Loucy (cell line): ENCODE results near the gene MOCS3.

Experiments used
- H2AFZ ChIP-seq: fragments of 200-600 bp; sonication (generic); 2 replicates; pipeline ENCODE4 v1.6.0; 2016; ENCODE audit warnings: antibody characterized with exemption, mild to moderate bottlenecking, low read length, moderate library complexity
- H3F3A ChIP-seq: fragments of 200-600 bp; 2 replicates; pipeline ENCODE4 v1.6.0; 2016; ENCODE audit warnings: antibody characterized with exemption, low read depth, mild to moderate bottlenecking
- H3K27me3 ChIP-seq: fragments of 200-600 bp; sonication (generic); 2 replicates; pipeline ENCODE4 v1.6.1; 2014; ENCODE audit warnings: low read length, mild to moderate bottlenecking; ENCODE audit not compliant: insufficient read depth, poor library complexity, severe bottlenecking
- H3K36me3 ChIP-seq: fragments of 200-600 bp; sonication (generic); 2 replicates; pipeline ENCODE4 v1.6.1; 2016; ENCODE audit warnings: low read length; ENCODE audit not compliant: insufficient read depth
- H3K4me1 ChIP-seq: fragments of 200-600 bp; sonication (generic); 2 replicates; pipeline ENCODE4 v1.5.1; 2014; ENCODE audit warnings: low read length, mild to moderate bottlenecking; ENCODE audit not compliant: insufficient read depth, poor library complexity, severe bottlenecking
- H3K4me2 ChIP-seq: fragments of 200-600 bp; sonication (generic); 2 replicates; pipeline ENCODE4 v1.6.0; 2014; ENCODE audit warnings: antibody characterized with exemption, low read length, low read depth, mild to moderate bottlenecking; ENCODE audit not compliant: poor library complexity, severe bottlenecking
- H3K4me3 ChIP-seq: fragments of 200-600 bp; sonication (generic); 2 replicates; pipeline ENCODE4 v1.5.1; 2014; ENCODE audit warnings: low read length, mild to moderate bottlenecking, mixed read lengths; ENCODE audit not compliant: poor library complexity, severe bottlenecking
- H3K79me2 ChIP-seq: fragments of 200-600 bp; sonication (generic); 2 replicates; pipeline ENCODE4 v1.6.1; 2014; ENCODE audit warnings: low read length; ENCODE audit not compliant: insufficient read depth
- H3K9ac ChIP-seq: fragments of 200-600 bp; sonication (generic); 2 replicates; pipeline ENCODE4 v1.6.0; 2014; ENCODE audit warnings: mild to moderate bottlenecking, low read depth, low read length, moderate library complexity; ENCODE audit not compliant: poor library complexity, severe bottlenecking
- H3K9me2 ChIP-seq: fragments of 200-600 bp; sonication (generic); replicated peaks from 2 replicates; pipeline ENCODE4 v1.6.1; 2016; ENCODE audit warnings: low read depth, low read length, mixed read lengths
- H3K9me3 ChIP-seq: fragments of 200-600 bp; sonication (generic); 2 replicates; pipeline ENCODE4 v1.6.1; 2014; ENCODE audit warnings: mild to moderate bottlenecking, antibody characterized with exemption, low read length, low read depth; ENCODE audit not compliant: insufficient read depth
- H4K20me1 ChIP-seq: fragments of 200-600 bp; sonication (generic); 2 replicates; pipeline ENCODE4 v1.6.0; 2014; ENCODE audit warnings: antibody characterized with exemption, low read length, mild to moderate bottlenecking; ENCODE audit not compliant: insufficient read depth, poor library complexity, severe bottlenecking
- EZH2phosphoT487 ChIP-seq: fragments of 200-600 bp; IDR thresholded peaks from 2 replicates; pipeline ENCODE4 v1.6.1; 2018; ENCODE audit warnings: antibody characterized with exemption, mild to moderate bottlenecking, moderate library complexity, borderline replicate concordance
- TF ChIP-seq, protein P1 (sequence below): fragments of 200-600 bp; sonication (generic); conservative IDR thresholded peaks from 2 replicates; pipeline ENCODE4 v1.5.1; 2014; ENCODE audit warnings: mild to moderate bottlenecking, antibody characterized with exemption, low read length

The MOCS3 gene

DNA sequence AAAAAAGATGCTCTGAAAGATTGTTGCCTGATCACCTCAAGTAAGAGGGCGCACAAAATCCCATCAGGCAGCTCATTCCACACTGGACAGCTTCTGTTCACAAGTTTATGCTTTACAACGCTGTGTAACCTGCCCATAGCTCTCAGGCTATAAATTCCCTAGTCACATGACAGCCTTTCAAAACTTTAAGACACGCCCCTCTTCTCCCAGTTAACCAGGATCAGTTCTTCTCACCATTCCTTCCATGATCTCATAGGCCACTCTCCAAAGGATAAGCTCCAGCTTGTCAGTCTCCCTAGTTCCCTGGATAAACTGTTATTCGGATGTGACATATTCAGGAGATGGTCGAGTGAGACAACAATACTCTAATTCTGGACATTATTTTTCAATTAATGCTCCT is 42.4 kb upstream of the MOCS3 start:
- H3K9me2 ChIP-seq = no peaks in the 10 kb centered on the region
- H3K36me3 ChIP-seq = peaks cover 41% of the 10 kb centered on the region
- peaks cover 38% of the 10 kb centered on the region for H3K4me1 ChIP-seq
- peaks cover 100% of the 10 kb centered on the region for H3K79me2 ChIP-seq
- no peak overlapping the region for H3K9ac ChIP-seq
- 0 out of 2 replicates have a peak, but pooled peaks cover 4% of the 10 kb centered on the region for H3F3A ChIP-seq
- H2AFZ ChIP-seq = no peak overlapping the region
- TF ChIP-seq, protein P1, sequence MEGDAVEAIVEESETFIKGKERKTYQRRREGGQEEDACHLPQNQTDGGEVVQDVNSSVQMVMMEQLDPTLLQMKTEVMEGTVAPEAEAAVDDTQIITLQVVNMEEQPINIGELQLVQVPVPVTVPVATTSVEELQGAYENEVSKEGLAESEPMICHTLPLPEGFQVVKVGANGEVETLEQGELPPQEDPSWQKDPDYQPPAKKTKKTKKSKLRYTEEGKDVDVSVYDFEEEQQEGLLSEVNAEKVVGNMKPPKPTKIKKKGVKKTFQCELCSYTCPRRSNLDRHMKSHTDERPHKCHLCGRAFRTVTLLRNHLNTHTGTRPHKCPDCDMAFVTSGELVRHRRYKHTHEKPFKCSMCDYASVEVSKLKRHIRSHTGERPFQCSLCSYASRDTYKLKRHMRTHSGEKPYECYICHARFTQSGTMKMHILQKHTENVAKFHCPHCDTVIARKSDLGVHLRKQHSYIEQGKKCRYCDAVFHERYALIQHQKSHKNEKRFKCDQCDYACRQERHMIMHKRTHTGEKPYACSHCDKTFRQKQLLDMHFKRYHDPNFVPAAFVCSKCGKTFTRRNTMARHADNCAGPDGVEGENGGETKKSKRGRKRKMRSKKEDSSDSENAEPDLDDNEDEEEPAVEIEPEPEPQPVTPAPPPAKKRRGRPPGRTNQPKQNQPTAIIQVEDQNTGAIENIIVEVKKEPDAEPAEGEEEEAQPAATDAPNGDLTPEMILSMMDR = no peak
- TF ChIP-seq EZH2phosphoT487 = no peak
- H3K9me3 ChIP-seq = no peaks in the 10 kb centered on the region
- no peaks in the 10 kb centered on the region for H3K27me3 ChIP-seq
- H3K4me2 ChIP-seq = peak overlapping the region; percentile 2
- H3K4me3 ChIP-seq = no peak overlapping the region
- H4K20me1 ChIP-seq = peaks cover 95% of the 10 kb centered on the region

DNA sequence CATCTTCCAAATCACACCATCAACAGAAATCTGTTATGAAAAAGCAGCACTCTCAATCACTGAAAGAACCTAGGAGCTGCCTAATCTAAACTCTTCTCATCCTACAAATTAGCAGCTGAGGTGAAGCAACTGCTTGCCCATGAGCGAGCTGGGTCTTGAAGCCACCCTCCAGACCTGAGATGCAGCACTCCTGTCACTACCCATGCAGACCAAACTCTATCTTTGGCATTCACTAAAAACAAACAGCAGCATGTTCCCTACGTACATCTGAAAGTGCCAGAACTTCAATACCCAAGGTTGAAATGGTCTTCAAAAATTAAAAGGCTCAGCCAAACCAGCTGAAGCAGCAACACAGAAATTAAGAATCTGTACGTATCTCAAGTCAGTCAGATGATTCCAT is 41.7 kb upstream of the MOCS3 start:
- no peak overlapping the region for H2AFZ ChIP-seq
- 0 out of 2 replicates have a peak, but pooled peaks cover 4% of the 10 kb centered on the region for H3F3A ChIP-seq
- no peak overlapping the region for H3K4me3 ChIP-seq
- H3K79me2 ChIP-seq = peaks cover 100% of the 10 kb centered on the region
- H3K27me3 ChIP-seq = no peaks in the 10 kb centered on the region
- no peaks in the 10 kb centered on the region for H3K9me2 ChIP-seq
- peaks cover 38% of the 10 kb centered on the region for H3K4me1 ChIP-seq
- no peak overlapping the region for H3K9ac ChIP-seq
- peak overlapping the region; percentile 2 for H3K4me2 ChIP-seq
- H3K9me3 ChIP-seq = no peaks in the 10 kb centered on the region
- TF ChIP-seq EZH2phosphoT487 = no peak
- TF ChIP-seq, protein P1 = no peak
- peaks cover 95% of the 10 kb centered on the region for H4K20me1 ChIP-seq
- peaks cover 41% of the 10 kb centered on the region for H3K36me3 ChIP-seq

GRCh38 chr20:50918403-50918802 is 40.2 kb upstream of the MOCS3 start:
- no peaks in the 10 kb centered on the region for H3K9me2 ChIP-seq
- no peaks in the 10 kb centered on the region for H3K27me3 ChIP-seq
- 0 out of 2 replicates have a peak, but pooled peaks cover 4% of the 10 kb centered on the region for H3F3A ChIP-seq
- peaks cover 95% of the 10 kb centered on the region for H4K20me1 ChIP-seq
- H2AFZ ChIP-seq = no peak overlapping the region
- H3K9ac ChIP-seq = no peak overlapping the region
- H3K79me2 ChIP-seq = peaks cover 100% of the 10 kb centered on the region
- H3K4me2 ChIP-seq = peak overlapping the region; percentile 40
- no peaks in the 10 kb centered on the region for H3K9me3 ChIP-seq
- peaks cover 40% of the 10 kb centered on the region for H3K36me3 ChIP-seq
- TF ChIP-seq, protein P1 = no peak
- no peak for TF ChIP-seq EZH2phosphoT487
- peaks cover 38% of the 10 kb centered on the region for H3K4me1 ChIP-seq
- no peak overlapping the region for H3K4me3 ChIP-seq
